WTC11 (cell line): ENCODE data around the gene AADACL2. TPM values are rescaled to one million over a fixed set of nuclear protein-coding genes. Genes with fewer than 3 reads are reported as not detected.

Experiments used
- ATAC-seq: fragments of 200-7000 bp; cut with Tn5 transposase; 2 replicates; pipeline ENCODE4 v1.10.0; 2021; ENCODE audit warnings: mild to moderate bottlenecking, moderate library complexity
- CTCF ChIA-PET: fragments of 300-600 bp; sonication (Branson Sonifier 250); formaldehyde crosslinking; loops from one replicate; lab custom pipeline; 2021; ENCODE audit warnings: antibody characterized with exemption; lab: Charles Lee
- POLR2A ChIA-PET: fragments of 350-600 bp; sonication (Branson Sonifier 250); formaldehyde crosslinking; loops from one replicate; lab custom pipeline; 2021; ENCODE audit warnings: antibody characterized with exemption; lab: Charles Lee
- DNase-seq: peaks from one replicate; pipeline ENCODE4 v3.0.0; 2021; ENCODE audit warnings: low spot score
- H3K27ac Mint-ChIP-seq: 2 replicates; pipeline ENCODE4 v1.8.0; 2021; ENCODE audit warnings: mixed read lengths
- H3K27me3 Mint-ChIP-seq: 2 replicates; pipeline ENCODE4 v1.8.0; 2021; ENCODE audit warnings: low read depth, mild to moderate bottlenecking, moderate library complexity, mixed read lengths
- H3K36me3 Mint-ChIP-seq: 2 replicates; pipeline ENCODE4 v1.8.0; 2021; ENCODE audit warnings: mixed read lengths
- H3K4me1 Mint-ChIP-seq: 2 replicates; pipeline ENCODE4 v1.8.0; 2022; ENCODE audit warnings: mixed read lengths
- H3K4me3 Mint-ChIP-seq: 2 replicates; pipeline ENCODE4 v1.8.0; 2021; ENCODE audit warnings: mild to moderate bottlenecking, moderate library complexity, mixed read lengths
- H3K9me3 Mint-ChIP-seq: 2 replicates; pipeline ENCODE4 v1.8.0; 2021; ENCODE audit warnings: mixed read lengths
- ATF3 ChIP-seq: sonication (generic); formaldehyde crosslinking; conservative IDR thresholded peaks from 2 replicates; pipeline ENCODE4 v1.8.1; 2022; ENCODE audit warnings: mild to moderate bottlenecking, missing genetic modification reagents
- CREB1 ChIP-seq: sonication (generic); formaldehyde crosslinking; IDR thresholded peaks from 2 replicates; pipeline ENCODE4 v1.8.0; 2023; ENCODE audit warnings: mild to moderate bottlenecking, missing genetic modification reagents
- CREM ChIP-seq: sonication (generic); formaldehyde crosslinking; IDR thresholded peaks from 2 replicates; pipeline ENCODE4 v1.8.1; 2022; ENCODE audit warnings: mild to moderate bottlenecking, missing genetic modification reagents, moderate library complexity
- EMX1 ChIP-seq: fragments of 250-450 bp; sonication (Bioruptor Pico); IDR thresholded peaks from 2 replicates; pipeline ENCODE4 v1.8.0; 2021; ENCODE audit warnings: mild to moderate bottlenecking
- ESRRA ChIP-seq: sonication (generic); formaldehyde crosslinking; IDR thresholded peaks from 2 replicates; pipeline ENCODE4 v1.8.1; 2022; ENCODE audit warnings: mild to moderate bottlenecking, missing genetic modification reagents, borderline replicate concordance
- FOXK1 ChIP-seq: sonication (generic); formaldehyde crosslinking; IDR thresholded peaks from 2 replicates; pipeline ENCODE4 v1.8.0; 2022; ENCODE audit warnings: mild to moderate bottlenecking, moderate library complexity, missing genetic modification reagents
- IRF1 ChIP-seq: sonication (generic); formaldehyde crosslinking; IDR thresholded peaks from 2 replicates; pipeline ENCODE4 v1.8.0; 2023; ENCODE audit warnings: missing genetic modification reagents
- IRF2 ChIP-seq: sonication (generic); formaldehyde crosslinking; IDR thresholded peaks from 2 replicates; pipeline ENCODE4 v1.8.0; 2022; ENCODE audit warnings: low read depth, missing genetic modification reagents, borderline replicate concordance
- NFYB ChIP-seq: sonication (generic); formaldehyde crosslinking; conservative IDR thresholded peaks from 2 replicates; pipeline ENCODE4 v1.8.0; 2022; ENCODE audit warnings: low read depth, missing genetic modification reagents
- NR1H2 ChIP-seq: sonication (generic); formaldehyde crosslinking; IDR thresholded peaks from 2 replicates; pipeline ENCODE4 v1.9.0; 2021; ENCODE audit warnings: mild to moderate bottlenecking, moderate library complexity, missing genetic modification reagents
- NR3C1 ChIP-seq: sonication (generic); formaldehyde crosslinking; conservative IDR thresholded peaks from 2 replicates; pipeline ENCODE4 v1.8.1; 2023; ENCODE audit warnings: low read depth, mild to moderate bottlenecking, missing genetic modification reagents
- RORB ChIP-seq: fragments of 250-450 bp; sonication (Bioruptor Pico); IDR thresholded peaks from 2 replicates; pipeline ENCODE4 v1.9.0; 2021; ENCODE audit warnings: mild to moderate bottlenecking
- TEAD1 ChIP-seq: sonication (generic); formaldehyde crosslinking; IDR thresholded peaks from 2 replicates; pipeline ENCODE4 v1.8.0; 2022; ENCODE audit warnings: mild to moderate bottlenecking, missing genetic modification reagents
- USF2 ChIP-seq: sonication (generic); formaldehyde crosslinking; IDR thresholded peaks from 2 replicates; pipeline ENCODE4 v1.8.1; 2023; ENCODE audit warnings: mild to moderate bottlenecking, missing genetic modification reagents, moderate library complexity
- ZBTB43 ChIP-seq: sonication (generic); formaldehyde crosslinking; IDR thresholded peaks from 2 replicates; pipeline ENCODE4 v1.8.1; 2023; ENCODE audit warnings: mild to moderate bottlenecking, missing genetic modification reagents
- ZNF121 ChIP-seq: sonication (generic); formaldehyde crosslinking; IDR thresholded peaks from 2 replicates; pipeline ENCODE4 v1.8.0; 2023; ENCODE audit warnings: missing genetic modification reagents
- ZNF671 ChIP-seq: fragments of 250-450 bp; sonication (Bioruptor Pico); IDR thresholded peaks from 2 replicates; pipeline ENCODE4 v1.8.0; 2021; ENCODE audit warnings: mild to moderate bottlenecking
- total RNA-seq: library from RNA; stranded (reverse); gene quantifications from 3 replicates; pipeline ENCODE4 v1.2.3, GENCODE V29; 2021
- TF ChIP-seq, protein P1 (sequence below): sonication (generic); formaldehyde crosslinking; IDR thresholded peaks from 2 replicates; pipeline ENCODE4 v1.8.0; 2022; ENCODE audit warnings: mild to moderate bottlenecking, missing genetic modification reagents
- TF ChIP-seq, protein P2 (sequence below): sonication (generic); formaldehyde crosslinking; IDR thresholded peaks from 2 replicates; pipeline ENCODE4 v1.8.1; 2023; ENCODE audit warnings: mild to moderate bottlenecking, missing genetic modification reagents

The AADACL2 gene
- total RNA-seq, 1 experiment from 2014 or later = not detected

DNA sequence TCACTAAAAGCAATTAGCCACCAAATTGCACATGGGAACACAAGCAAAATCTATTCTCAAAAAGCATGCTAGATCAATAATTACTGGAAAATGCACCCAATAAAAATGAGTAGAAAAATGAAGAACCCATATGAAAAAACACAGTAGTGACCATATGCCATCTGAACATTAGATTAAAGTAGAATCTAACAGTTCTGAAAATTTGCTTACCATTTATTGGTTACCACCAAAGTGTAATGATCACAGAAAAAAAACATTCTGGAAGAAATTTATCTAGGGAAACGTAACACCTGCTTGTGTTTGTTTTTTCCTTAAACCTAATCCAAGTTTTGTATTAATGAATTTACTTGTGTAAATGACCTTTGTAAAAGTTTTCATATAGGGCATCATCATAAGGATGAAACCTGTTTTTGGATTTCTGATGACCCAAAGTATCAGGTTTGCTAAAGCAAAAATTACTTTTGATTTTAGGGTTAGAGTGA, 42.6 kb downstream of the AADACL2 start (continued):
- TF ChIP-seq CREB1 (CRISPR knock-in tag) = no peak

- Mint-ChIP-seq H3K36me3 (no peaks in the 10 kb centered on the region), H3K27me3 (no peaks in the 10 kb centered on the region), H3K27ac (no peak overlapping the region), H3K4me3 (no peak overlapping the region), H3K4me1 (no peaks in the 10 kb centered on the region), H3K9me3 (no peaks in the 10 kb centered on the region)
- TF ChIP-seq USF2 = no peak
- no peak for TF ChIP-seq CREM (CRISPR knock-in tag)
- no peak for TF ChIP-seq EMX1 (CRISPR knock-in tag)
- TF ChIP-seq IRF2 (CRISPR knock-in tag) = no peak
- TF ChIP-seq IRF1 = no peak
- no peak for TF ChIP-seq ZBTB43
- TF ChIP-seq ATF3 (CRISPR knock-in tag) = no peak
- TF ChIP-seq, protein P1, sequence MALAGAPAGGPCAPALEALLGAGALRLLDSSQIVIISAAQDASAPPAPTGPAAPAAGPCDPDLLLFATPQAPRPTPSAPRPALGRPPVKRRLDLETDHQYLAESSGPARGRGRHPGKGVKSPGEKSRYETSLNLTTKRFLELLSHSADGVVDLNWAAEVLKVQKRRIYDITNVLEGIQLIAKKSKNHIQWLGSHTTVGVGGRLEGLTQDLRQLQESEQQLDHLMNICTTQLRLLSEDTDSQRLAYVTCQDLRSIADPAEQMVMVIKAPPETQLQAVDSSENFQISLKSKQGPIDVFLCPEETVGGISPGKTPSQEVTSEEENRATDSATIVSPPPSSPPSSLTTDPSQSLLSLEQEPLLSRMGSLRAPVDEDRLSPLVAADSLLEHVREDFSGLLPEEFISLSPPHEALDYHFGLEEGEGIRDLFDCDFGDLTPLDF (CRISPR knock-in tag) = no peak
- no peak for TF ChIP-seq FOXK1
- no peak for TF ChIP-seq NR3C1 (CRISPR knock-in tag)
- CTCF ChIA-PET = no interaction called here
- ATAC-seq (no peak), DNase-seq (no peak)
- POLR2A ChIA-PET = no interaction called here
Observed at GRCh38 chr3:151777880-151778279, 44.2 kb downstream of the AADACL2 start.

DNA sequence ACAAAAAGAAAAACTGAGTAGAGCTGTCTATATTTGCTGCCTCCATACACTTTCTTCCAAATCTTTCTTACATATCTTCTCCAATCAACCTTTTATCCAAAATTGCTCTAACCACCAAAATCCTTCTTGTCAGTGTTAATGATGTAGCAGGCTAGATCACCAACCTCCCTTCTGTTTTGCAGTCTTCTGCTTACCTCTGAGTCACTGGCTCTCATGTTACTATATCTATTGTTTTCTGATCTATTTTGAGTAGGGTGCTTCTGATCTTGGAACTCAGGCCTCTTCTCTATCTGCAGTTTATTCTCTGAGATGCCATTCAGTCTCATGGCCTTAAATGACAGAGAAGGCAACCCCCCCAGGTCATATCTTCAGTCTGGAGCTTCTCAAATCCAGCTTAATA, 53.9 kb downstream of the AADACL2 start:
- Mint-ChIP-seq H3K4me1 (no peaks in the 10 kb centered on the region), H3K27ac (no peak overlapping the region), H3K9me3 (peaks cover 4% of the 10 kb centered on the region; the same call in 1 of the 2 replicates), H3K4me3 (no peak overlapping the region), H3K27me3 (no peaks in the 10 kb centered on the region), H3K36me3 (no peaks in the 10 kb centered on the region)
- CTCF ChIA-PET = no interaction called here
- TF ChIP-seq RORB (CRISPR knock-in tag) = no peak
- TF ChIP-seq ESRRA (CRISPR knock-in tag) = no peak
- TF ChIP-seq ZNF121 (CRISPR knock-in tag) = no peak
- TF ChIP-seq NR1H2 (CRISPR knock-in tag) = no peak
- TF ChIP-seq ZNF671 = no peak
- TF ChIP-seq, protein P1 (CRISPR knock-in tag) = no peak
- no peak for TF ChIP-seq TEAD1 (CRISPR knock-in tag)
- TF ChIP-seq, protein P2, sequence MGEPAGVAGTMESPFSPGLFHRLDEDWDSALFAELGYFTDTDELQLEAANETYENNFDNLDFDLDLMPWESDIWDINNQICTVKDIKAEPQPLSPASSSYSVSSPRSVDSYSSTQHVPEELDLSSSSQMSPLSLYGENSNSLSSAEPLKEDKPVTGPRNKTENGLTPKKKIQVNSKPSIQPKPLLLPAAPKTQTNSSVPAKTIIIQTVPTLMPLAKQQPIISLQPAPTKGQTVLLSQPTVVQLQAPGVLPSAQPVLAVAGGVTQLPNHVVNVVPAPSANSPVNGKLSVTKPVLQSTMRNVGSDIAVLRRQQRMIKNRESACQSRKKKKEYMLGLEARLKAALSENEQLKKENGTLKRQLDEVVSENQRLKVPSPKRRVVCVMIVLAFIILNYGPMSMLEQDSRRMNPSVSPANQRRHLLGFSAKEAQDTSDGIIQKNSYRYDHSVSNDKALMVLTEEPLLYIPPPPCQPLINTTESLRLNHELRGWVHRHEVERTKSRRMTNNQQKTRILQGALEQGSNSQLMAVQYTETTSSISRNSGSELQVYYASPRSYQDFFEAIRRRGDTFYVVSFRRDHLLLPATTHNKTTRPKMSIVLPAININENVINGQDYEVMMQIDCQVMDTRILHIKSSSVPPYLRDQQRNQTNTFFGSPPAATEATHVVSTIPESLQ (CRISPR knock-in tag) = no peak
- no peak for TF ChIP-seq NFYB (CRISPR knock-in tag)
- ATAC-seq (no peak), DNase-seq (no peak)
- POLR2A ChIA-PET = no interaction called here
